Central memory CD8-positive, alpha-beta T cell (primary cell): ENCODE measurements around the gene MYADML2.

Experiments used
- ATAC-seq: fragments of 150-1000 bp; cut with Tn5 transposase; replicated peaks from 2 replicates; pipeline ENCODE4 v1.10.0; 2022; ENCODE audit warnings: mild to moderate bottlenecking, moderate FRiP score, moderate number of reproducible peaks; ENCODE audit not compliant: poor library complexity, severe bottlenecking; ENCODE audit errors: extremely low read depth
- DNase-seq, 2 donors: peaks; one replicate each; pipeline ENCODE4 v3.0.0; 2021; ENCODE audit warnings: low spot score in 2 of 2
- H3K27ac Mint-ChIP-seq: one replicate; pipeline ENCODE4 v1.8.0; 2022; ENCODE audit warnings: low read depth, mild to moderate bottlenecking, moderate library complexity, mixed read lengths
- H3K27me3 Mint-ChIP-seq: one replicate; pipeline ENCODE4 v1.8.0; 2022; ENCODE audit warnings: mixed read lengths
- H3K36me3 Mint-ChIP-seq: one replicate; pipeline ENCODE4 v1.8.0; 2022; ENCODE audit warnings: mild to moderate bottlenecking, moderate library complexity, mixed read lengths; ENCODE audit not compliant: insufficient read depth
- H3K4me1 Mint-ChIP-seq: one replicate; pipeline ENCODE4 v1.8.0; 2022; ENCODE audit warnings: mixed read lengths
- H3K4me3 Mint-ChIP-seq: one replicate; pipeline ENCODE4 v1.8.0; 2022; ENCODE audit warnings: mild to moderate bottlenecking, moderate library complexity, mixed read lengths
- H3K9me3 Mint-ChIP-seq: one replicate; pipeline ENCODE4 v1.8.0; 2022; ENCODE audit warnings: mixed read lengths

The MYADML2 gene

DNA sequence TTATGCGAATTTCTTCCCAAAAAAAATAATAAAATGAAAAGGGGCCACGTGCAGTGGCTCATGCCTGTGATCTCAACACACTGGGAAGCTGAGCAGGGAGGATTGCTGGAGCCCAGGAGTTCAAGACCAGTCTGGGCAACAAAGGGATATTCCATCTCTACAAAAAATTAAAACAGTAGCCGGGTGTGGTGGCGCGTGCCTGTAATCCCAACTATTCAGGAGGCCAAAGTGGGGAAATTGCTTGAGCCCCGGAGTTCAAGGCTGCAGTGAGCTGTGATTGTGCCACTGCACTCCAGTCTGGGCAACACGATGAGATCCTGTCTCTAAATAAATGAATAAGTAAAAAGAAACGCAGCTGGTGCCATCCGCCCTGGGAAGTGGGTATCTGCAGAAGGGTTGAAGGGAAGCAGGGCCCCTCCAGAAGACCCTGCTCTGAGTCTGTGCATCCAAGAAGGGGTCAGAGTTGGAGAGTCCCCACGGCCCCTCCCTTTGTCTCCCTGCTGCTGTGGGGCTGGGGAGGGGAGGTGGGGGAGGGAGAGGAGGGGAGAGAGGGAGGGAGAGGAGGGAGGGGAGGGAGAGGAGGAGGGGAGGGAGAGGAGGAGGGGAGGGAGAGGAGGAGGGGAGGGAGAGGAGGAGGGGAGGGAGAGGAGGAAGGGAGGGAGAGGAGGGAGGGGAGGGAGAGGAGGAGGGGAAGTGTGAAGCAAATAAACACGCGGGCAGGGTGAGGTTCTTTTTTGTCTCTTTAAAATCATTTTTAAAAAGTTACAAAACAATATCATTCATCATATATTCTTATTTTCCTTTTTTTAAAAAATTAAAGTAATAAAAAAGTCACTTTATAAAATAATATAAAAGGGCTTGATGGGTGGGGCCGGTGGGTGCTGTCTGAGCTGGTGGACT lies 5.0 kb upstream of the MYADML2 start:
- Mint-ChIP-seq H3K4me3 (no peak overlapping the region), H3K4me1 (no peaks in the 10 kb centered on the region), H3K36me3 (peaks cover 1% of the 10 kb centered on the region), H3K9me3 (no peaks in the 10 kb centered on the region), H3K27me3 (peaks cover 5% of the 10 kb centered on the region), H3K27ac (no peak overlapping the region)
- no peak for DNase-seq
- ATAC-seq, result no peak

DNA sequence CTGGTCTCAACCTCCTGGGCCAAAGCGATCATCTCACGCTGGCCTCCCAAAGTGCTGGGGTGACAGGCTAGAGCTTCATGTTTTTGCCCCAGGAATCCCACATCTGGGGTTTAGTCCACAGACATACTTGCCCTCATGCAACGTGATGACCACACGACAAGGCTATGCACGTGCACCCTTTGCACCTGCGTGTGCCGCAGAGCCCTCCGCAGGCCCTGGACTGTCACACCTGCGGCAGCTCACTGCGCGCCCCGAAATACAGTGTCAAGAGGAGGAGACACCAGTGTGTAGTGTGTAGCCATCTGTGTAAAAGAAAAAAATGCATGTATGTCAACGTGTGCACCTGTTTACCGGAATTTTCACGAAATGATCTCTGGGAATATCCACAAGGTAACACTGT lies 3.5 kb upstream of the MYADML2 start:
- H3K9me3 Mint-ChIP-seq, result no peaks in the 10 kb centered on the region
- H3K27me3 Mint-ChIP-seq, result peaks cover 8% of the 10 kb centered on the region
- no peak overlapping the region for H3K4me3 Mint-ChIP-seq
- peaks cover 1% of the 10 kb centered on the region for H3K36me3 Mint-ChIP-seq
- no peak for ATAC-seq
- no peaks in the 10 kb centered on the region for H3K4me1 Mint-ChIP-seq
- no peak for DNase-seq
- no peak overlapping the region for H3K27ac Mint-ChIP-seq

DNA sequence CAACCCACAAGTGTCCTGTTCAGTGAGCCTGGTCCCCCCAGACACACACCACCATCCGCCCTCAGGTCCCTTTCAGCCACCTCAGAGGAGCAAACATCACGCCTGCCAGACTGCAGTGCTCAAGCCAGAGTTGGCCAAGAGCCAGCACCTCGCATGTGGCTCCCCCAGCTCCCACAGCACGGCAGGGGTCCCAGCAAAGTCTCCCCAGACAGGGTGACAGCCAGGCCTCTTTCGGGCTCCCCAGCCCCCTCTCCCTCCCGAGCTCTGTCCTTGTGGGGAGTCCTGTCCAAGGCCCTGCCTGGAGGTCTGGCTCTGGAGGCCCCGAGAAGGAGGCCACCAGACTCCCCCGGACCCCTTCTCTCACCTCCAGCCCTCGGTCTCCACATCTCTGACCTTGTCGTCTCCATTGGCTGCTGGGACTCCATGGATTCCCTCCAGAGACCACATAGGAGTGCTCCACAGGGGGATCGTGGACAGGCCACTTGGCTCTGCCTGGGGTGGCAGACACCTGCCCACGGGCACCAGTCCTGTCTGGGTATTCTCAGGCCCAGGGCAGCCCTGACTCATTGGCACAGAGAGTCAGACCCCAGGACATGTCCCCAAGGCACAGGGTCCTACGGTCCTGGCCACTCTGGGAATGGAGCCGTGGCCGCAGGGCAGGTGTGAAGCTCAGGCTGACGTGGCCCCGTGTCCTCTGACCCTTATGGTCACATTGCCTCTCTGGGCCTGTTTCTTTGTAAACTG lies 1.8 kb upstream of the MYADML2 start:
- DNase-seq (no peak), ATAC-seq (no peak)
- no peaks in the 10 kb centered on the region for H3K4me1 Mint-ChIP-seq

DNA sequence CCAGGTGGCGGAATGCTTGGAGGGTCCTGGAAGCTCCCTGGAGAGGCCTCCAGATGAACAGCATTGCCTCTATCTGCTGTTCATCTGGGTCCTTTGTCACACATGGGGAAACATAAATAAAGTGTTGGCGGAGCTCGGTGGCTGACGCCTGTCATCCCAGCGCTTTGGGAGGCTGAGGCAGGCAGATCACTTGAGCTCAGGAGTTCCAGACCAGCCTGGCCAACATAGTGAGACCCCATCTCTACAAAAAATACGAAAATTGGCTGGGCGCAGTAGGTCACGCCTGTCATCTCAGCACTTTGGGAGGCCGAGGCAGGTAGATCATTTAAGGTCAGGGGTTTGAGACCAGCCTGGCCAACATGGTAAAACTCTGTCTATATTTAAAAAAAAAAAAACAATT lies 2.2 kb downstream of the MYADML2 start:
- ATAC-seq (no peak), DNase-seq (no peak)
- Mint-ChIP-seq H3K9me3 (no peaks in the 10 kb centered on the region), H3K4me1 (no peaks in the 10 kb centered on the region), H3K27me3 (peaks cover 26% of the 10 kb centered on the region), H3K4me3 (no peak overlapping the region), H3K27ac (no peak overlapping the region), H3K36me3 (peaks cover 1% of the 10 kb centered on the region)

More for the DNA sequence above, 1.8 kb upstream of the MYADML2 start:
- peaks cover 8% of the 10 kb centered on the region for H3K27me3 Mint-ChIP-seq
- no peaks in the 10 kb centered on the region for H3K9me3 Mint-ChIP-seq
- no peak overlapping the region for H3K27ac Mint-ChIP-seq
- no peak overlapping the region for H3K4me3 Mint-ChIP-seq
- peaks cover 1% of the 10 kb centered on the region for H3K36me3 Mint-ChIP-seq

DNA sequence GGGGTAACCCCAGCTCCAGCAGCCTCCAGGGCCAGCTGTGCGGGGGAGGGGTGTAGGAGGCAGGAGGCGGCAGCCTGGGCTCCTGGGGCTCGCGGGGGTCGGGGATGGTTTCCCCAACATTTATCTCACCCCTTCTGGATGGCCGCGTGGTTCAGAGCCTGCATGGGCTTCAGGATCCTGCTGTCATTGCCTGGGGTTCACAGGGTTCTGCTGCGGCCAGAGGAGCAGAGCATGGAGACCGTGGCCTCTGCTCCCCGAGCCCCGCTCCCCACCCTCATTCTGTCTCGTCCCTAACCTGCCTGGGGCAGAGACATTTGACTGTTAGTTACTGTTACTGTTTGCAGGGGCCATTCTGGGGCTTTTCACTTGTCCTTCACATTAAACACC lies 4.9 kb downstream of the MYADML2 start:
- no peak overlapping the region for H3K27ac Mint-ChIP-seq
- no peak for DNase-seq
- peaks cover 23% of the 10 kb centered on the region for H3K27me3 Mint-ChIP-seq
- peaks cover 1% of the 10 kb centered on the region for H3K36me3 Mint-ChIP-seq
- no peaks in the 10 kb centered on the region for H3K9me3 Mint-ChIP-seq
- ATAC-seq, result no peak
- H3K4me1 Mint-ChIP-seq, result peaks cover 5% of the 10 kb centered on the region
- no peak overlapping the region for H3K4me3 Mint-ChIP-seq

DNA sequence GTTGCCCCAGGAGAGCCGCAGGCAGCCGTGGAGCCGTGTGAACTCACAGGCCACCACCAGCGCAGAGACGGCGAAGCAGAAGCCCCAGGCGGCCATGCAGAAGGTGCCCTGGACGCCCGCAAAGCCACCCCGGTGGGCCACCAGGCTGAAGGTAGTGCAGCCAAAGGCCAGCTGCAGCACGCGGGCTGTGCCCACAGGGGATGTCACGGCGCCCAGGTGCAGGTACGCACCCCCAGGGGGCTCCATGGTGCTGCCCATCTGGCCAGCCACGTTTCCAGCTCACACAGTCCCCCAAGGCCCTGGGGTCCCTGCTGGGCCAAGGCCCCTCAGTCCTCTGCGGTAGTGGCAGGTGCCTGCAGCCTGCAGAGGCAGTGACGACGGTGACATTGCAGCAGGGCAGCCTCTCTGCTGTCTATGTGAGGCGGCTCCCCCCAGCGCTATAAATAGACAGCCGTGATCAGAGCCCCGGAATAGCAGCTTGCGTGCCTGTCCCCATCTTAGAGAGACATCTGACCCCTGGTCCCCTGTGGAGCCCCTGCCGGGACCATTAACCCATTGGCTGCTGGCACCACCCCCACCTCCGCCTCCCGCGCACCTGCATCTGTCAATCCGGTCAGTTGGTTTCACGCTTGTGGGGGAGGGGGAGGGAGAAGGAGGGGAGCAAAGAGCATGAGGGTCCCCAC lies 5.4 kb downstream of the MYADML2 start:
- ATAC-seq (no peak), DNase-seq (no peak)
- Mint-ChIP-seq H3K36me3 (peaks cover 1% of the 10 kb centered on the region), H3K4me3 (no peak overlapping the region), H3K27me3 (peaks cover 18% of the 10 kb centered on the region), H3K4me1 (peaks cover 5% of the 10 kb centered on the region), H3K9me3 (no peaks in the 10 kb centered on the region), H3K27ac (no peak overlapping the region)

DNA sequence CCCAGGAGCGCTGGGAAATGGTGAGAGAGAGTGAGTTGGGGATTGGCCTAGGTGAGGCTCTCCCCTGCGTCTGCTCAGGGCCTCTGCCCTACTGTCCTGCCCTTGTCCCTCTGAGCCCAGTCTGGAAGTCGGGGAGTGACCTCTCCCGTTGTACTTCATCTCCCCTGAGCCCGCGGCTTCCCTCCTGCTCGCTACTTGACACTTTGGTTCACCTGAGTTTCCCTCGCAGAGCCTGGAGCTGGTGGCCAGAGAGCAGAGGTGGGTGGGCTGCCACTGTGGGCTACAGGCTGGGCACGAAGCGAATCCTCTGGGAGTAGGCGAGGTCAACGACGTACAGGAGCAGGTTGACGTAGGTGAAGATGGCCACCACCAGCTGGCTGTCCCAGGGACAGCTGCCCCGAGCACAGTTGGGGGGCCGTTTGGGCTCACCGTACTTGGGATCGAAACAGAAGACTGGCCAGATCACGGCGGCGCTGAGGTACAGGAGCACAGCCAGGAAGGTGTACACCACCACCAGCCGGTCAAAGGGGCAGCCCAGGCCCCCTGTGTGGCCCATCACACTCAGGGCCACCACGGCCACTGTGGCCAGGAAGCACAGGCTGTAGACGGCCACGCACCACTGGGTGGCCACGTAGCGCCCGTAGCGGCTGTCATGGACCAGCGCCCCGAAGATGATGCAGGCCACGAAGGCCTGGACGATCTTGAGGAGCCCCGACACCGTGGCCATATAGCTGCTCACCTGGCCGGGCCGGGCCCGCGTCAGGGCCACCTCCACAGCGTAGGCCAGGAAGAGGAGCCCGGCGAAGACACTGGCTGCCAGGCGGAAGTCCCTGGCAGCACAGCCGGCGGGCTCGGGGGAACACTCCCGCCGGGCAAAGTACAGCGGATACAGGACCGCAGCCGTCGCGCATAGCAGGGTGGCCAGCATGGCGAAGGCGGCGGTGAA lies 6.2 kb downstream of the MYADML2 start:
- H3K4me1 Mint-ChIP-seq, result peaks cover 5% of the 10 kb centered on the region
- H3K27me3 Mint-ChIP-seq, result peaks cover 18% of the 10 kb centered on the region
- ATAC-seq (no peak), DNase-seq (no peak)
- no peak overlapping the region for H3K4me3 Mint-ChIP-seq
- H3K9me3 Mint-ChIP-seq, result no peaks in the 10 kb centered on the region
- H3K27ac Mint-ChIP-seq, result no peak overlapping the region
- peaks cover 1% of the 10 kb centered on the region for H3K36me3 Mint-ChIP-seq

DNA sequence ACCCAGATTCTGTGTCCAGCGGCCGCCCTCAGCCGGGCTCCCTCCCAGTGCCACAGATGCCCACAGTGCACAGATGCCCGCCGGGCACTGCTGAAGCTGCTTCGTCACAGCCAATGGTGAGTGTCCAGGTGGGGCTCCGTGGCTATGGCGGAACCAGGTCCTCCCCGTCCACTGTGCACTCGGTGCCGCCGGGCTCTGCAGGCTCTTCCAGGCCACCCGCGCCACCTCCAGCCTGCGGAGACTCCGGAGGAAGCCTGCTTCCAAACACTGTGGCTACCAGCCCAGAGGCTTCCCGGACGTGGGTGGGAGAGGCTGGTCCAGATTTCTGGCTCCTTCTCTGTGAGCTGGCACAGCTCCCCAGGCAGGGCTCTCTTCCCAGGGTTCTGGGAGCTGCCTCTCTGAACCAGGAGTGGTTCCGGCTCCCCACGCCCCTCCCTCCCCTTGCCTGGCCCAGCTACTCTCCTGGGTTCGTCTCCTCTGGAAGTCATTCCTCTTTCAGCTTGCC lies 7.1 kb downstream of the MYADML2 start:
- Mint-ChIP-seq H3K36me3 (peaks cover 1% of the 10 kb centered on the region), H3K4me3 (no peak overlapping the region), H3K9me3 (no peaks in the 10 kb centered on the region), H3K27ac (no peak overlapping the region), H3K4me1 (peaks cover 5% of the 10 kb centered on the region), H3K27me3 (peaks cover 18% of the 10 kb centered on the region)
- no peak for ATAC-seq
- no peak for DNase-seq

DNA sequence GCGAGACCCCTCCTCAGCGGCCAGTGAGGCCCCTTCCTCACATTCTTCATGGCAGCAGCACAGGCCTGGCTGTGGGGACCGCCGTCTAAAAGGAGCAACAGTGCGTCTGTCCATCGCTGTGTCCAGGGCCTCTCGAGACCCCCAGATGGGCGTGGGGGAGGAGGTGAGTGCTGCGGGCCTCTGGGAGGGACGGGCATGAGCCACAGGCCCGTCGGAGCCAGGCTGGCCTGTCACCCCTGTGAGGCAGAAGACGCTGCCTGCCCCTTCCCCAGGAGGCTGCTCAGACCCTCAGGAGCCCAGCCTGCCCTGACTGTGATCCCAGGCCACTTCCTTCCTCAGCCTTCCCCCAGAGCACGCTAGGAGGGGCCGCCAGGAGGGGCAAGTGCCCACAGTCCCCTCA lies 7.8 kb downstream of the MYADML2 start:
- Mint-ChIP-seq H3K27ac (no peak overlapping the region), H3K36me3 (peaks cover 1% of the 10 kb centered on the region), H3K4me1 (peaks cover 5% of the 10 kb centered on the region), H3K27me3 (peaks cover 18% of the 10 kb centered on the region), H3K9me3 (no peaks in the 10 kb centered on the region), H3K4me3 (no peak overlapping the region)
- DNase-seq (no peak), ATAC-seq (no peak)

DNA sequence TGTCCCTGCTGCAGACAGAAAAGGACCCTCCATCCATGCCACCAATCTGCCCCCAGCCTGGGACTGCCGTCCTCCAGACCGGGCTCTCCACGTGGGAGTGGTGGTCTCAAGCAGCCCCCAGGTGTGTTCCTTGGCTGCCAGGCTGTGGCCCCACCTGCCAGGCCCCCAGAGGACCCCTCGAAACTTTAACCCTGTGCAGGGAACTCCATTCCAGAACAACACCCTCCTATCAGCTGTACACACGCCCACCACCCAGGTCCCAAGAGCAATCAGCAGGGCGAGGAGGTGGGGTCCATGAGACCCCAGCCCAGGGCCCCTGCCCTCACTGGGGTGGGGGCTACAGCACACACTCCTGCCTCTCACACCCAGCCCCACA lies 11.3 kb downstream of the MYADML2 start:
- H3K27ac Mint-ChIP-seq, result no peak overlapping the region

DNA sequence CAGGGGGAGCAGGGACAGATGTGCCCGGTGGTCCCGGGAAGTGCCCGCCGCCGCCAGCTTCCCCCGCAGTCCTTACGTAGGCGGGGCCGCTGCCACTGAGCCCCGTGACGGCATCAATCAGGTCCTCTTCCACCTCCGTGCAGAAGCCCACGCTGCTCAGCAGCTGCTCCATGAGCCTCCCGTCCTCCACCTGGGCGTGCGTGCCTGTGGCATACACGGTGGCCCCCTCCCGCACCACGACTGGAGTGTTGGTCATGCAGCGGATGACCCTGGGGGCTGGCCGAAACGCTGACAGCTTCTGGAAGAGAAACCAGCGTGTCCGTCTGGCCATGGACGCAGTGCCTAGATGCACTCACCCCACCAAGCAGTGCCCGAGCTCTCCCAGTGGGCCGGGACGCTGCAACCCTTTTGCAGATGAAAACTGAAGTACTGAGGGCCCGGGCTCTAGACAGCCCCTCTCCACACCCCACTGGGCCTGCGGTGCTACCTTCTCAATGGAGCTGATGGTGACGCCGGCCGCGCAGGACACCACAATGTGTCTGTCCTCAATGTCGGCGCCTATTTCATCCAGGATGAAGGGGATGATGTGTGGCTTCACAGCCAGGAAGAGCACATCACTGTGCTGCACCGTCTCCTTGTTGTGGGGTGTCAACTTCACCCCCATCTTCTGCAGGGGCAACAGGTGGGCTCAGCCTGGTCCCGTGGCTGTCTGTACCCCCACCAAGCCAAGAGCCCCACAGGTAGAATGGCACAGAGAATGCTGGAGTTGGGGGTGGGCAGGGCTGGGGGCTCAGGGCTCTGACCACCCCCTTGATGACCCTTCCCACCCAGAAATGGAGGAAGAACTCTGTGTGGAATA lies 12.0 kb downstream of the MYADML2 start:
- Mint-ChIP-seq H3K27me3 (peaks cover 43% of the 10 kb centered on the region), H3K4me1 (peaks cover 12% of the 10 kb centered on the region), H3K9me3 (no peaks in the 10 kb centered on the region), H3K4me3 (peak overlapping the region; percentile 55), H3K27ac (no peak overlapping the region), H3K36me3 (peaks cover 1% of the 10 kb centered on the region)
- ATAC-seq (no peak), DNase-seq (no peak)

More for the DNA sequence above, 11.3 kb downstream of the MYADML2 start:
- Mint-ChIP-seq H3K9me3 (no peaks in the 10 kb centered on the region), H3K4me1 (peaks cover 12% of the 10 kb centered on the region), H3K36me3 (peaks cover 1% of the 10 kb centered on the region), H3K4me3 (peak overlapping the region; percentile 55), H3K27me3 (peaks cover 43% of the 10 kb centered on the region)
- no peak for DNase-seq
- ATAC-seq, result no peak
